ENCODE results near the gene RBM12. TPM values are rescaled to one million over a fixed set of nuclear protein-coding genes. Genes with fewer than 3 reads are reported as not detected.

RBM12 gene
- 43.5 and 46.3 TPM in 2 replicates for total RNA-seq

GRCh38 chr20:35664466-35665206 lies at the start of gene RBM12, which contains the start of gene CPNE1:
Gene RBM12, minus strand, starts transcription at chr20:35664900. Its CDS starts 9,578 bp downstream, at chr20:35655322.
Gene CPNE1, minus strand, starts transcription at chr20:35664900. Its CDS starts 31,977 bp downstream, at chr20:35632923.

GRCh38 chr20:35699127-35699956 lies 34.6 kb upstream of the RBM12 start, which contains the start of the genes NFS1 and ROMO1:
Gene NFS1, minus strand, starts transcription at chr20:35699352. Its CDS starts 64 bp downstream, at chr20:35699288.
Gene ROMO1, plus strand, starts transcription at chr20:35699405. Its CDS starts 228 bp downstream, at chr20:35699633.

GRCh38 chr20:35615667-35616464 lies 48.8 kb downstream of the RBM12 start, which contains the start of gene SPAG4:
Gene SPAG4, plus strand, starts transcription at chr20:35615829. Its CDS starts 175 bp downstream, at chr20:35616004.

Other genes starting within 250 kb of the RBM12 start
- gene GDF5, start 226.7 kb downstream of the RBM12 start, total RNA-seq, result 0.09 and 2.4 TPM in 2 replicates
- gene CEP250, start 209.3 kb downstream of the RBM12 start, total RNA-seq, result 15.2 and 32.7 TPM in 2 replicates
- not detected in 2 replicates for gene C20orf173, start 135.2 kb downstream of the RBM12 start, total RNA-seq
- gene ERGIC3, start 122.8 kb downstream of the RBM12 start, total RNA-seq, result 271 and 306 TPM in 2 replicates
- 5.1 and 23.5 TPM in 2 replicates for gene SPAG4, start 49.1 kb downstream of the RBM12 start, total RNA-seq
- 106 and 156 TPM in 2 replicates for gene CPNE1, start within 50 bp of the RBM12 start, total RNA-seq
- gene NFS1, start 34.5 kb upstream of the RBM12 start, total RNA-seq, result 13.5 and 14.7 TPM in 2 replicates
- gene ROMO1, start 34.5 kb upstream of the RBM12 start, total RNA-seq, result 303 and 340 TPM in 2 replicates
- gene RBM39, start 77.4 kb upstream of the RBM12 start, total RNA-seq, result 289 and 347 TPM in 2 replicates
- 23.7 and 28.2 TPM in 2 replicates for gene PHF20, start 107.1 kb upstream of the RBM12 start, total RNA-seq

All from endothelial cell of coronary artery (primary cell).